ENCODE measurements around the gene DTX1.
A peak's percentile ranks its signal among the peaks of the same experiment; 100 is the strongest.
"Not testable (repeated sequence)": the region's sequence is repeated elsewhere in the genome, so short reads cannot be mapped to it uniquely, and the experiment has no call there.

The DTX1 gene

DNA sequence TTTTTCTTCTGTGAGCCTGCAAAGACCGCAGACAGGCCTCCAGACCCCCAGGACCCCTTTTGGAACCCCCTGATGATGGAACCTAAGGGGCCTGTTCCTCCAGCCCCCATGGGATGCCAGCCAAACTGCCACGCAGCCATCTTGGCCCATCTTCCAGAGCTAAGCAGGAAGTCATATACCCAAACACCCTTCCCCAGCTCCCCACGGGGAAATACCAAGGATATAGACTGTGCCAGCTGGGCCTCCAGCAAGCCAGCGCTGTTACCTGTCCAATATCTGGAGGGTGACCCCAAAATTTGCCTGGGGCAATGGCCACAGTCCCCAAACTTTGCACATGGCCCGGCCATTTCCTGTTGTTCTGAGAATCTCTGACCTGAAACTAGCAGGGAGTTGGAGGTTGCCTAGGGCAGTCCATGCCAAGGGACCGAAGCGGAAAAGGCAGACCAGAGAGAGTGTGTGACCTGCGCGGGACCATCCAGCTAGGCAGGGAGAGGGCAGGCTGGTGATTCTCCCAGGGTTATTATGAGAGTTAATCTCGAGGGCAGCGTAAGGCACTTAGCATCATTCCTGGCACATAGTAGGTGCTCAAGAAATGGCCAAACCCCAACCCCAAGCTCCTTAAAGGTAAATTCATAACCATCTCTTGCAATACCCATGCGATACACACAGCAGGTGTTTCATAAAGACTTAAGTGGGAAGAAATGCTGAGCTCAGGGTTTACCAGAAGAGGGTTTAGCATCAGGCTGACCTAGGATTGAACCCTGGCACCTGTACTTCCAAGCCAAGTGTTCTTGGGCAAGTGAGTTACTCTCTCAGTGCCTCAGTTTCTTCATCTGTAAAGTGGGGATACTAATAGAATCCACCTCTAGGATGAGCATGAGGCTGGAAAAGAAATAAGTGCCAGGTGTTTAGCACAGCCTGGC lies 81.6 kb downstream of the DTX1 start:
- H3K4me3 ChIP-seq (ENCODE audit: low read depth, low read length): no peak overlapping the region
- TF ChIP-seq MYC (IDR thresholded peaks at IDR 0.05; ENCODE audit: low read depth, low read length) (no peak), MAX (IDR thresholded peaks at IDR 0.05; ENCODE audit: low read depth, low read length) (no peak), POLR2A (IDR thresholded peaks at IDR 0.05; ENCODE audit: extremely low read depth, insufficient read length) (no peak)
- TF ChIP-seq, protein P1, sequence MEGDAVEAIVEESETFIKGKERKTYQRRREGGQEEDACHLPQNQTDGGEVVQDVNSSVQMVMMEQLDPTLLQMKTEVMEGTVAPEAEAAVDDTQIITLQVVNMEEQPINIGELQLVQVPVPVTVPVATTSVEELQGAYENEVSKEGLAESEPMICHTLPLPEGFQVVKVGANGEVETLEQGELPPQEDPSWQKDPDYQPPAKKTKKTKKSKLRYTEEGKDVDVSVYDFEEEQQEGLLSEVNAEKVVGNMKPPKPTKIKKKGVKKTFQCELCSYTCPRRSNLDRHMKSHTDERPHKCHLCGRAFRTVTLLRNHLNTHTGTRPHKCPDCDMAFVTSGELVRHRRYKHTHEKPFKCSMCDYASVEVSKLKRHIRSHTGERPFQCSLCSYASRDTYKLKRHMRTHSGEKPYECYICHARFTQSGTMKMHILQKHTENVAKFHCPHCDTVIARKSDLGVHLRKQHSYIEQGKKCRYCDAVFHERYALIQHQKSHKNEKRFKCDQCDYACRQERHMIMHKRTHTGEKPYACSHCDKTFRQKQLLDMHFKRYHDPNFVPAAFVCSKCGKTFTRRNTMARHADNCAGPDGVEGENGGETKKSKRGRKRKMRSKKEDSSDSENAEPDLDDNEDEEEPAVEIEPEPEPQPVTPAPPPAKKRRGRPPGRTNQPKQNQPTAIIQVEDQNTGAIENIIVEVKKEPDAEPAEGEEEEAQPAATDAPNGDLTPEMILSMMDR (IDR thresholded peaks at IDR 0.05; ENCODE audit: low read depth, low read length): no peak
- no peak for DNase-seq (ENCODE audit: low read depth)

DNA sequence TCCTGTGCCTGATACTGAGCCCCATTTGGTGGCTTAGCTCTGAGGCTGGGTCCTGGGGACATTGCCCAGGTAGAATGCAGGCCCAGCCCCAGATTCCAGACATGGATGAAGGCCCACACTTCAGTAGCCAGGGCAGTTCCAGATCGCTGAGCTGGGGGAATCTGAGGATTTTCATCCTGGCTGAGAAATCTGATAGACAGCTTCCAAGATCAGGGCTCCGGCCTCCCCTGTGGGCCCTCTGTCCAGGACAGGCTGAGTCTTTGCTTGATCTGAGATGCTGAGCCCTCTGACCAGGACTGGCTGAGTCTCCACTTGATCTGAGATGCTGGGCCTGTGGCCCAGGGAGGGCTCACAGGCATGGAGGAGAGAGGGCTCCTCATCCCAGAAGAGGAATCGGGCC lies 82.3 kb downstream of the DTX1 start:
- no peak for DNase-seq (ENCODE audit: low read depth)
- no peak for TF ChIP-seq MAX (IDR thresholded peaks at IDR 0.05; ENCODE audit: low read depth, low read length)
- TF ChIP-seq, protein P1 (IDR thresholded peaks at IDR 0.05; ENCODE audit: low read depth, low read length): no peak
- no peak for TF ChIP-seq POLR2A (IDR thresholded peaks at IDR 0.05; ENCODE audit: extremely low read depth, insufficient read length)
- no peak for TF ChIP-seq MYC (IDR thresholded peaks at IDR 0.05; ENCODE audit: low read depth, low read length)
- no peak overlapping the region for H3K4me3 ChIP-seq (ENCODE audit: low read depth, low read length)

GRCh38 chr12:113140706-113141105 lies 84.2 kb downstream of the DTX1 start:
- no peak for TF ChIP-seq MAX (IDR thresholded peaks at IDR 0.05; ENCODE audit: low read depth, low read length)
- TF ChIP-seq POLR2A (IDR thresholded peaks at IDR 0.05; ENCODE audit: extremely low read depth, insufficient read length): no peak
- TF ChIP-seq MYC (IDR thresholded peaks at IDR 0.05; ENCODE audit: low read depth, low read length): no peak
- TF ChIP-seq, protein P1 (IDR thresholded peaks at IDR 0.05; ENCODE audit: low read depth, low read length): no peak
- H3K4me3 ChIP-seq (ENCODE audit: low read depth, low read length): no peak overlapping the region
- DNase-seq (ENCODE audit: low read depth): no peak

DNA sequence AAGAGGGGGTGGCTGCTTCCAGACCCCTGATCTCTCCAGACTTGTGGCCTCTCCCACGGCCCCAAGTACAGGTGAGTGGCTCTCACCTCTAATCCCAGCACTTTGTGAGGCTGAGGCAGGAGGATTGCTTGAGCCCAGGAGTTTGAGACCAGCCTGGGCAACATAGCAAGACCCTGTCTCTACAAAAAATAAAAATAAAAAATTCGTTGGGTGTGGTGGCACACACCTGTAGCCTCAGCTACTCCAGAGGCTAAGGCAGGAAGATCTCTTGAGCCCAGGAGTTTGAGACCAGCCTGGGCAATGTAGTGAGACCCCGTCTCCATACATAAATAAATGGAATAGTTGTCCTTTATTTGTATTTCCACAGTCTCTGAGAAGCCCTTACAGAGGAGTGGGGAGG lies 85.2 kb downstream of the DTX1 start:
- DNase-seq (ENCODE audit: low read depth); H3K4me3 ChIP-seq (ENCODE audit: low read depth, low read length): not testable (repeated sequence)

GRCh38 chr12:113142173-113142885 lies 85.8 kb downstream of the DTX1 start:
- no peak overlapping the region for H3K4me3 ChIP-seq (ENCODE audit: low read depth, low read length)
- TF ChIP-seq MYC (IDR thresholded peaks at IDR 0.05; ENCODE audit: low read depth, low read length) (no peak), MAX (IDR thresholded peaks at IDR 0.05; ENCODE audit: low read depth, low read length) (no peak), POLR2A (IDR thresholded peaks at IDR 0.05; ENCODE audit: extremely low read depth, insufficient read length) (no peak)
- TF ChIP-seq, protein P1 (IDR thresholded peaks at IDR 0.05; ENCODE audit: low read depth, low read length): no peak
- DNase-seq (ENCODE audit: low read depth): peak; percentile 66

DNA sequence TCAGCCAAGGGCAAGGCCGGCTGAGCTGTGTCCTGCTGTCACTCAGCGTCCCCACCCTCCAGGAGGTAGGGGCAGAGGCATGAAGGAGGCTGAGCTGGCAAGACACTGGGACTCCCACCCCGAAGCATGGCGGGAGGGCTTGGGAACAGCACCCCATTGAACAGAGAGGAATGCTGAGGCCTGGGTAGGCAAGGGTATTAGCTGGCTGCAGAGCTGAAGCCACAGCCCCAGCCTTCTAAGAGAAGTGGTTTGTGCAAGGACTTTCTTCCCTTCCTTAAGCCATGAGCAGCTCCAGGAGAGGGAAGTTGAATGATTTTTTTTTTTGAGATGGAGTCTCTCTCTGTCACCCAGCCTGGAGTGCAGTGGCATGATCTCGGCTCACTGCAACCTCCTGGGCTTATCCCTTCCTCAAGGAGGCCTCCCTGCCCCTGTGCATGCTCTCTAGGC lies 86.4 kb downstream of the DTX1 start:
- H3K4me3 ChIP-seq (ENCODE audit: low read depth, low read length): no peak overlapping the region
- TF ChIP-seq, protein P1 (IDR thresholded peaks at IDR 0.05; ENCODE audit: low read depth, low read length): no peak
- no peak for DNase-seq (ENCODE audit: low read depth)

All from NB4 (cell line).